Activated CD8-positive, alpha-beta memory T cell treated with anti-CD3 and anti-CD28 coated beads for 4 hours (primary cell): ENCODE measurements around the gene PTBP3.

Experiments
- DNase-seq, 2 donors: peaks; one replicate each; pipeline ENCODE4 v3.0.0-alpha.2; 2020; ENCODE audit warnings: low read depth in 2 of 2

PTBP3 gene

DNA sequence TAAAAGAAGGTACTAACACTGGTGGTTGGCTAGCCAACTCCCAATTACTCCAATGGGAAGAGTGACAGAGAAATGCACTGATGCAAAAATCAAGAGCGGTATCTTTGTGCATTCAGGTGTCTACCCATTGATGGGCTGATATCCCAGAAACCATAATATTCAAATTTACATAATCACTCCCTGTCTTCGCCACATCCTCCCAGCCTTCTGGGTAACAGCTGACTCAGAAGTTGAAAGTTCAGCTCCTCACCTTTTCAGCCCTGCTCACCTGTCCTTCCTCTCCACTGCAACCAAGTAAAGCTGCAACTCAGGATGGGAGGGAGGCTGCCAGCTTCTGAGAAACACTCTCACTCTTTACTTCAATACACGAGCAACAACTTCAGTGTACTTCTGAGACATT, 165.2 kb downstream of the PTBP3 start:
- no peak for DNase-seq
